Esophagus muscularis mucosa (tissue), 3 donors: ENCODE results near the gene P2RY1.

ENCODE experiments used
- CTCF ChIP-seq, 3 experiments: fragments of 200-600 bp in 2 of 3; fragments of 450-650 bp in 1 of 3; sonication (generic) in 2 of 3; IDR thresholded peaks; one replicate each; pipeline ENCODE4 v1.5.1; 2017 to 2019; ENCODE audit warnings: antibody characterized with exemption in 3 of 3, mild to moderate bottlenecking in 2 of 3, moderate library complexity in 1 of 3
- EP300 ChIP-seq: sonication (generic); formaldehyde crosslinking; IDR thresholded peaks from one replicate; pipeline ENCODE4 v1.6.1; 2017; ENCODE audit warnings: antibody characterized with exemption

DNA sequence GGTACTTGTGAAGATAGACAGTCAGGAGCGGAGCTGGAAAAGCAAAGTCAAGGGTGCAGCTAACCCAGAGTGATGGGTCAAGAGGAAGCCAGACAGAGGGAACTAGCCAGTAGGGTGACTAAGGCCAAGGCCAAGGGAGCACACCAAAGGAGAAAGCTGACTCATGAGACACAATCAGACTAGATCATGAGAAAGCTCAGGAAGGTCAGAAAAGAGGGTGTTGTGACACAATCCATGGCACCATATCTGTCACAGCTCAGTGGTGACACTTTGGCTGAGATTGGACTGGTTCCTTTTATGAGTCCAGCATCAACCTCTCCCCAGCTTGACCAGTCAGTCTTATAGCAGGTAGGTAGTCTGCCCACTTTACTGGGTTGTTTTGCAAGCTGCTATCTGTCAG is 22.2 kb downstream of the P2RY1 start:
- TF ChIP-seq CTCF (IDR thresholded peaks at IDR 0.05): no peak
- TF ChIP-seq EP300: no peak
